ENCODE measurements around the gene KCNE2. TPM values are rescaled to one million over a fixed set of nuclear protein-coding genes. Genes with fewer than 3 reads are reported as not detected.

The KCNE2 gene
- total RNA-seq, 1 experiment from 2014 or later: not detected

GRCh38 chr21:34343838-34344381 is 19.9 kb upstream of the KCNE2 start:
- H3K4me3 ChIP-seq (ENCODE audit: low read depth, low read length): no peak overlapping the region
- H3K27me3 ChIP-seq (replicated peaks; ENCODE audit: control insufficient read depth, insufficient read depth, low read length): no peaks in the 10 kb centered on the region
- no peak overlapping the region for H3K4me3 Mint-ChIP-seq (ENCODE audit: unreplicated experiment)
- H3K9me3 Mint-ChIP-seq (ENCODE audit: unreplicated experiment): no peaks in the 10 kb centered on the region
- H3K36me3 Mint-ChIP-seq (ENCODE audit: insufficient read depth, unreplicated experiment): no peaks in the 10 kb centered on the region
- no peak overlapping the region for H3K27ac Mint-ChIP-seq (ENCODE audit: unreplicated experiment)
- intact Hi-C loops (cut with micrococcal nuclease; ENCODE audit: unreplicated experiment): no loop called here
- TF ChIP-seq CTCF (IDR thresholded peaks at IDR 0.05; ENCODE audit: insufficient read depth in 1 of 2, low read depth in 1 of 2, low read length in 1 of 2, severe bottlenecking in 1 of 2, unreplicated experiment in 1 of 2): no peak
- no peak for DNase-seq
- no peaks in the 10 kb centered on the region for H3K27me3 Mint-ChIP-seq (ENCODE audit: insufficient read depth, unreplicated experiment)
- H3K36me3 ChIP-seq (ENCODE audit: control insufficient read depth, insufficient read depth, low read length): no peaks in the 10 kb centered on the region
- no peaks in the 10 kb centered on the region for H3K4me1 ChIP-seq
- ChIA-PET POLR2A (no interaction called here), CTCF (no interaction called here)
- H3K9me3 ChIP-seq: no peaks in the 10 kb centered on the region
- no peaks in the 10 kb centered on the region for H3K4me1 Mint-ChIP-seq (ENCODE audit: low read depth, unreplicated experiment)
- BruUV-seq (replicated peaks): no TSS peak

- H3K27me3 ChIP-seq (replicated peaks; ENCODE audit: control insufficient read depth, insufficient read depth, low read length): no peaks in the 10 kb centered on the region
- Mint-ChIP-seq H3K4me3 (ENCODE audit: unreplicated experiment) (no peak overlapping the region), H3K27me3 (ENCODE audit: insufficient read depth, unreplicated experiment) (no peaks in the 10 kb centered on the region), H3K27ac (ENCODE audit: unreplicated experiment) (no peak overlapping the region), H3K36me3 (ENCODE audit: insufficient read depth, unreplicated experiment) (no peaks in the 10 kb centered on the region), H3K4me1 (ENCODE audit: low read depth, unreplicated experiment) (no peaks in the 10 kb centered on the region), H3K9me3 (ENCODE audit: unreplicated experiment) (no peaks in the 10 kb centered on the region)
- no peaks in the 10 kb centered on the region for H3K36me3 ChIP-seq (ENCODE audit: control insufficient read depth, insufficient read depth, low read length)
- intact Hi-C loops (cut with micrococcal nuclease; ENCODE audit: unreplicated experiment): no loop called here
- BruUV-seq (replicated peaks): no TSS peak
- H3K4me3 ChIP-seq (ENCODE audit: low read depth, low read length): no peak overlapping the region
- ChIA-PET POLR2A (no interaction called here), CTCF (no interaction called here)
- no peak for TF ChIP-seq CTCF (IDR thresholded peaks at IDR 0.05; ENCODE audit: insufficient read depth in 1 of 2, low read depth in 1 of 2, low read length in 1 of 2, severe bottlenecking in 1 of 2, unreplicated experiment in 1 of 2)
- H3K9me3 ChIP-seq: no peaks in the 10 kb centered on the region
- no peak for DNase-seq
- no peaks in the 10 kb centered on the region for H3K4me1 ChIP-seq
Measured at GRCh38 chr21:34344584-34344983, 19.2 kb upstream of the KCNE2 start.

GRCh38 chr21:34345091-34345871 is 18.5 kb upstream of the KCNE2 start:
- H3K36me3 Mint-ChIP-seq (ENCODE audit: insufficient read depth, unreplicated experiment): no peaks in the 10 kb centered on the region
- Histone ChIP-seq H3K36me3 (ENCODE audit: control insufficient read depth, insufficient read depth, low read length) (no peaks in the 10 kb centered on the region), H3K4me1 (no peaks in the 10 kb centered on the region), H3K9me3 (no peaks in the 10 kb centered on the region), H3K4me3 (ENCODE audit: low read depth, low read length) (no peak overlapping the region), H3K27me3 (replicated peaks; ENCODE audit: control insufficient read depth, insufficient read depth, low read length) (no peaks in the 10 kb centered on the region)
- no peak overlapping the region for H3K4me3 Mint-ChIP-seq (ENCODE audit: unreplicated experiment)
- no peak for DNase-seq
- intact Hi-C loops (cut with micrococcal nuclease; ENCODE audit: unreplicated experiment): no loop called here
- no TSS peak for BruUV-seq (replicated peaks)
- H3K4me1 Mint-ChIP-seq (ENCODE audit: low read depth, unreplicated experiment): no peaks in the 10 kb centered on the region
- H3K27ac Mint-ChIP-seq (ENCODE audit: unreplicated experiment): no peak overlapping the region
- POLR2A ChIA-PET: no interaction called here
- CTCF ChIA-PET: no interaction called here
- no peaks in the 10 kb centered on the region for H3K27me3 Mint-ChIP-seq (ENCODE audit: insufficient read depth, unreplicated experiment)
- H3K9me3 Mint-ChIP-seq (ENCODE audit: unreplicated experiment): no peaks in the 10 kb centered on the region
- TF ChIP-seq CTCF (IDR thresholded peaks at IDR 0.05; ENCODE audit: insufficient read depth in 1 of 2, low read depth in 1 of 2, low read length in 1 of 2, severe bottlenecking in 1 of 2, unreplicated experiment in 1 of 2): no peak
